ENCODE measurements around the gene TRAF2. TPM values are rescaled to one million over a fixed set of nuclear protein-coding genes. Genes with fewer than 3 reads are reported as not detected.
A peak's percentile ranks its signal among the peaks of the same experiment; 100 is the strongest.

TRAF2 gene
- total and polyA plus RNA-seq, 2 of the 13 experiments (the other 11 are each of a cell fraction or from before 2014, with no cell fraction given): 12.4 to 13.6 TPM

GRCh38 chr9:136853596-136854112 lies 32.7 kb upstream of the TRAF2 start:
- intact Hi-C loops (cut with micrococcal nuclease; ENCODE audit: unreplicated experiment): no loop called here
- ATAC-seq: no peak
- in situ Hi-C loops (cut with HindIII; ENCODE audit: extremely low pct_ligation_motif_present, low pct_unique_long_range_greater_than_20kb): no loop called here
- Histone ChIP-seq H3K79me2 (ENCODE audit: insufficient read depth, low read length) (peaks cover 13% of the 10 kb centered on the region), H4K20me1 (ENCODE audit: insufficient read depth, low read length) (peaks cover 9% of the 10 kb centered on the region; the same call in 1 of the 2 replicates), H3K4me2 (ENCODE audit: low read depth, low read length) (no peak overlapping the region), H2AFZ (ENCODE audit: low read length) (no peak overlapping the region), H3K9me3 (ENCODE audit: low read length) (no peaks in the 10 kb centered on the region), H3K4me1 (ENCODE audit: insufficient read depth, low read length) (peaks cover 35% of the 10 kb centered on the region), H3K27me3 (ENCODE audit: control insufficient read depth in 1 of 2, insufficient read depth in 2 of 2, low read length in 2 of 2) (no peaks in the 10 kb centered on the region), H3K9ac (ENCODE audit: insufficient read depth, low read depth, low read length) (no peak overlapping the region), H3K36me3 (replicated peaks in 1 of 2; ENCODE audit: control insufficient read depth in 1 of 2, insufficient read depth in 2 of 2, low read length in 2 of 2) (peaks cover 11 to 20% of the 10 kb centered on the region in 2 experiments), H3K27ac (ENCODE audit: extremely low read length, insufficient read depth, low read length) (no peak overlapping the region), H3K4me3 (replicated peaks in 1 of 3; ENCODE audit: insufficient read depth in 1 of 3, low read depth in 2 of 3, low read length in 3 of 3) (no peak overlapping the region)
- POLR2A ChIA-PET: interaction anchor here (1.1 kb wide), 1 partner anchor 22 kb away, joined by 3 read pairs; no protein-coding TSS in a partner anchor
- BruUV-seq (replicated peaks): no TSS peak
- CTCF ChIA-PET (ENCODE audit: low intra/inter-chr PET ratio, low total read pairs): no interaction called here
- TF ChIP-seq SSRP1 (CRISPR knock-in tag; IDR thresholded peaks at IDR 0.05) (0 out of 2 replicates have a peak, but pooled peaks have one; percentile 41), FOXC1 (CRISPR knock-in tag; IDR thresholded peaks at IDR 0.05; ENCODE audit: borderline replicate concordance) (no peak)
- DNase-seq (ENCODE audit: low spot score): no peak
- WGBS (ENCODE audit: low lambda C conversion rate): 90% methylated on average over 11 of the region's 18 CpGs
- no peak for FAIRE-seq

- FAIRE-seq: no peak
- Histone ChIP-seq H3K9ac (ENCODE audit: insufficient read depth, low read depth, low read length) (no peak overlapping the region), H3K79me2 (ENCODE audit: insufficient read depth, low read length) (peaks cover 13% of the 10 kb centered on the region), H3K4me1 (ENCODE audit: insufficient read depth, low read length) (peaks cover 40% of the 10 kb centered on the region), H3K36me3 (replicated peaks in 1 of 2; ENCODE audit: control insufficient read depth in 1 of 2, insufficient read depth in 2 of 2, low read length in 2 of 2) (peaks cover 11 to 20% of the 10 kb centered on the region in 2 experiments), H3K27ac (ENCODE audit: extremely low read length, insufficient read depth, low read length) (no peak overlapping the region), H3K4me3 (replicated peaks in 1 of 3; ENCODE audit: insufficient read depth in 1 of 3, low read depth in 2 of 3, low read length in 3 of 3) (no peak overlapping the region), H3K27me3 (ENCODE audit: control insufficient read depth in 1 of 2, insufficient read depth in 2 of 2, low read length in 2 of 2) (no peaks in the 10 kb centered on the region), H3K9me3 (ENCODE audit: low read length) (no peaks in the 10 kb centered on the region), H4K20me1 (ENCODE audit: insufficient read depth, low read length) (peaks cover 9% of the 10 kb centered on the region; the same call in 1 of the 2 replicates), H2AFZ (ENCODE audit: low read length) (no peak overlapping the region), H3K4me2 (ENCODE audit: low read depth, low read length) (no peak overlapping the region)
- no peak for ATAC-seq
- no peak for DNase-seq (ENCODE audit: low spot score)
- intact Hi-C loops (cut with micrococcal nuclease; ENCODE audit: unreplicated experiment): no loop called here
- no TSS peak for BruUV-seq (replicated peaks)
- in situ Hi-C loops (cut with HindIII; ENCODE audit: extremely low pct_ligation_motif_present, low pct_unique_long_range_greater_than_20kb): no loop called here
- POLR2A ChIA-PET: interaction anchor here (1.1 kb wide), 1 partner anchor 21 kb away, joined by 3 read pairs; no protein-coding TSS in a partner anchor
- CTCF ChIA-PET (ENCODE audit: low intra/inter-chr PET ratio, low total read pairs): no interaction called here
- 94% methylated on average over 7 of the region's 30 CpGs for WGBS (ENCODE audit: low lambda C conversion rate)
- TF ChIP-seq ZNF570 (CRISPR knock-in tag; IDR thresholded peaks at IDR 0.05; ENCODE audit: borderline replicate concordance) (no peak), PBX2 (CRISPR knock-in tag; IDR thresholded peaks at IDR 0.05) (no peak), ZNF430 (CRISPR knock-in tag; IDR thresholded peaks at IDR 0.05) (no peak), REL (CRISPR knock-in tag; conservative IDR thresholded peaks at IDR 0.05) (no peak), ZNF124 (CRISPR knock-in tag; IDR thresholded peaks at IDR 0.05) (no peak), AGO2 (optimal IDR thresholded peaks at IDR 0.05; ENCODE audit: low read depth, low read length) (peak; percentile 70), ZBTB38 (CRISPR knock-in tag; IDR thresholded peaks at IDR 0.05) (0 out of 2 replicates have a peak, but pooled peaks have one; percentile 30), ZNF329 (CRISPR knock-in tag; IDR thresholded peaks at IDR 0.05; ENCODE audit: low read depth) (no peak), NFATC3 (CRISPR knock-in tag; IDR thresholded peaks at IDR 0.05) (no peak), ZNF3 (CRISPR knock-in tag; IDR thresholded peaks at IDR 0.05) (no peak), MZF1 (CRISPR knock-in tag; IDR thresholded peaks at IDR 0.05; ENCODE audit: borderline replicate concordance) (no peak), ZNF790 (CRISPR knock-in tag; IDR thresholded peaks at IDR 0.05; ENCODE audit: borderline replicate concordance) (no peak), ZBTB49 (CRISPR knock-in tag; IDR thresholded peaks at IDR 0.05; ENCODE audit: borderline replicate concordance) (no peak), POLR2A (IDR thresholded peaks at IDR 0.05; ENCODE audit: insufficient read depth in 1 of 2, low read depth in 2 of 2, low read length in 2 of 2) (no peak)
Measured at GRCh38 chr9:136854113-136854841, 32.0 kb upstream of the TRAF2 start.
